A673 (cell line): ENCODE data around the gene IMMP1L. TPM values are rescaled to one million over a fixed set of nuclear protein-coding genes. Genes with fewer than 3 reads are reported as not detected.

Experiments used
- BruUV-seq: library from RNA; stranded (reverse); fragments of 400-500 nt; replicated peaks from 2 replicates; lab custom pipeline; 2021; lab: Mats Ljungman, UMichigan
- CTCF ChIA-PET: fragments of 300-600 bp; sonication (Branson Sonifier 250); formaldehyde crosslinking; loops from one replicate; lab custom pipeline; 2022; ENCODE audit warnings: antibody characterized with exemption; lab: Charles Lee
- POLR2A ChIA-PET: fragments of 300-600 bp; sonication (Branson Sonifier 250); formaldehyde crosslinking; loops from one replicate; lab custom pipeline; 2022; ENCODE audit warnings: antibody characterized with exemption; ENCODE audit not compliant: low non-redundant PET; lab: Charles Lee
- DNase-seq: peaks from one replicate; pipeline ENCODE4 v3.0.0-alpha.2; 2015; ENCODE audit warnings: low spot score
- H3K27ac ChIP-seq: fragments of 200-600 bp; sonication (generic); 2 replicates; pipeline ENCODE4 v1.5.1; 2016; ENCODE audit warnings: mixed run types, low read depth, mild to moderate bottlenecking, mixed read lengths, antibody characterized with exemption, low read length; ENCODE audit not compliant: poor library complexity, severe bottlenecking
- H3K27me3 ChIP-seq: fragments of 200-600 bp; sonication (generic); replicated peaks from 2 replicates; pipeline ENCODE4 v1.6.1; 2017; ENCODE audit warnings: mixed run types, low read depth, mild to moderate bottlenecking, mixed read lengths, antibody characterized with exemption, low read length; ENCODE audit not compliant: insufficient read depth, poor library complexity
- H3K36me3 ChIP-seq: fragments of 200-600 bp; sonication (generic); 2 replicates; pipeline ENCODE4 v1.6.1; 2016; ENCODE audit warnings: mixed run types, mild to moderate bottlenecking, mixed read lengths, antibody characterized with exemption, low read length; ENCODE audit not compliant: insufficient read depth, poor library complexity, severe bottlenecking
- H3K4me1 ChIP-seq: fragments of 200-600 bp; sonication (generic); 2 replicates; pipeline ENCODE4 v1.6.1; 2017; ENCODE audit warnings: mixed run types, mild to moderate bottlenecking, mixed read lengths, antibody characterized with exemption, low read length; ENCODE audit not compliant: insufficient read depth, poor library complexity, severe bottlenecking
- H3K4me3 ChIP-seq: fragments of 200-600 bp; sonication (generic); 2 replicates; pipeline ENCODE4 v1.5.1; 2016; ENCODE audit warnings: low read depth, mixed run types, mild to moderate bottlenecking, mixed read lengths, low read length; ENCODE audit not compliant: poor library complexity, severe bottlenecking
- H3K9me3 ChIP-seq: fragments of 200-600 bp; sonication (generic); 2 replicates; pipeline ENCODE4 v1.6.1; 2016; ENCODE audit warnings: mixed run types, low read depth, mild to moderate bottlenecking, mixed read lengths, antibody characterized with exemption, low read length; ENCODE audit not compliant: poor library complexity, severe bottlenecking
- EZH2 ChIP-seq: fragments of 200-600 bp; sonication (generic); IDR thresholded peaks from 2 replicates; pipeline ENCODE4 v1.6.1; 2017; ENCODE audit warnings: borderline replicate concordance, low read depth, mild to moderate bottlenecking, mixed read lengths, antibody characterized with exemption, low read length; ENCODE audit not compliant: poor library complexity, severe bottlenecking
- intact Hi-C: fragments of 100-400 bp; cut with micrococcal nuclease; formaldehyde crosslinking; loops from one replicate; pipeline ENCODE4 v1.10.0; 2022; ENCODE audit not compliant: unreplicated experiment
- total RNA-seq: library from RNA; stranded (reverse); gene quantifications from 2 replicates; pipeline ENCODE4 v1.2.3, GENCODE V29; 2021
- TF ChIP-seq, protein P1 (sequence below): fragments of 300-800, 200-600 bp; sonication (generic); conservative IDR thresholded peaks from 2 replicates; pipeline ENCODE4 v1.5.1; 2017; ENCODE audit warnings: low read depth, mild to moderate bottlenecking, antibody characterized with exemption, low read length, moderate library complexity, mixed read lengths

IMMP1L gene
- total RNA-seq, 1 experiment from 2014 or later, result 88.3 TPM

DNA sequence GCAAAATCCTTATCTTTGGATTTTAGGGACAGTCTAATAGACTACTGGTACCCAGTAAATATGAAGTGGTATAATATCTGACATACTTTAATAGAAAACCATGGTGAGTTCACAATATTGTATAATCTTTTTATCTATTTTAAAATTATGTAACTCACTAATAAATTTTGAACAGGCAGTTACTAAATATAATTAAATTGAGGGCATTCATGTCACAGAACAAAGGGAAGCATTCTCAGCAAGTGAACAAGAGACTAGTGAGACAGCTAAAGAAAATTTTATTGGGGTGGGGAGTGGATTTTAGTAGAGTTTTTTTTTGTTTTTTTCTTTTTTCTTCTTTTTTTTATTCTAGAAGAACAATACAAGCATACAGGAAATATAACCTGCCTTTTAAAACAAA is 84.8 kb downstream of the IMMP1L start:
- Histone ChIP-seq H3K4me1 (peaks cover 5% of the 10 kb centered on the region), H3K9me3 (no peaks in the 10 kb centered on the region), H3K27ac (no peak overlapping the region), H3K36me3 (no peaks in the 10 kb centered on the region), H3K27me3 (no peaks in the 10 kb centered on the region), H3K4me3 (no peak overlapping the region)
- BruUV-seq, result no TSS peak
- DNase-seq, result no peak
- POLR2A ChIA-PET, result interaction anchor here (0.7 kb wide), 1 partner anchor 434 kb away, joined by 6 read pairs; no protein-coding TSS in a partner anchor
- CTCF ChIA-PET, result interaction anchor here (0.6 kb wide), 1 partner anchor 580 kb away, joined by 3 read pairs; no protein-coding TSS in a partner anchor
- intact Hi-C loops, result no loop called here
- TF ChIP-seq, protein P1, sequence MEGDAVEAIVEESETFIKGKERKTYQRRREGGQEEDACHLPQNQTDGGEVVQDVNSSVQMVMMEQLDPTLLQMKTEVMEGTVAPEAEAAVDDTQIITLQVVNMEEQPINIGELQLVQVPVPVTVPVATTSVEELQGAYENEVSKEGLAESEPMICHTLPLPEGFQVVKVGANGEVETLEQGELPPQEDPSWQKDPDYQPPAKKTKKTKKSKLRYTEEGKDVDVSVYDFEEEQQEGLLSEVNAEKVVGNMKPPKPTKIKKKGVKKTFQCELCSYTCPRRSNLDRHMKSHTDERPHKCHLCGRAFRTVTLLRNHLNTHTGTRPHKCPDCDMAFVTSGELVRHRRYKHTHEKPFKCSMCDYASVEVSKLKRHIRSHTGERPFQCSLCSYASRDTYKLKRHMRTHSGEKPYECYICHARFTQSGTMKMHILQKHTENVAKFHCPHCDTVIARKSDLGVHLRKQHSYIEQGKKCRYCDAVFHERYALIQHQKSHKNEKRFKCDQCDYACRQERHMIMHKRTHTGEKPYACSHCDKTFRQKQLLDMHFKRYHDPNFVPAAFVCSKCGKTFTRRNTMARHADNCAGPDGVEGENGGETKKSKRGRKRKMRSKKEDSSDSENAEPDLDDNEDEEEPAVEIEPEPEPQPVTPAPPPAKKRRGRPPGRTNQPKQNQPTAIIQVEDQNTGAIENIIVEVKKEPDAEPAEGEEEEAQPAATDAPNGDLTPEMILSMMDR, result no peak; the same call in 1 of the 2 replicates
- no peak for TF ChIP-seq EZH2

DNA sequence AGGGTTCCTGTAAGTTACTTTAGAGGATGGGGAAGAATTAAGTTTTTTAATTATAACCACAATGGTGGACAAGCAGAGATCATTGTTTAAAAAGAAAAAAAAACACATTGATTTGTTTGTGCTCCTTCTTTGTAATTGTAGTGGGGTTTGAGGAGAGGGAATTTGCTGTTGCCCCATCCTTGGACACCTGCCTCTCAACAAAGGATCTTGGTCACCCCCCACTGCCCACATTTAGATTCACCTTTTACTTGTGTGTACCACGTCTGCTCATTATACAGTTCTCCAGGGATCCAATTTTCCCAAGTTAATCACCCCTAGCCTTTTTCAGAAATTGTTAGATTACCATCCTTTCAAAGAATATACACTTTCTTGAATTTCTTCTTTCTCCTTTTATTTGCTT is 86.7 kb downstream of the IMMP1L start:
- Histone ChIP-seq H3K36me3 (no peaks in the 10 kb centered on the region), H3K27me3 (no peaks in the 10 kb centered on the region), H3K4me1 (peaks cover 5% of the 10 kb centered on the region), H3K27ac (no peak overlapping the region), H3K4me3 (no peak overlapping the region), H3K9me3 (no peaks in the 10 kb centered on the region)
- no peak for TF ChIP-seq EZH2
- TF ChIP-seq, protein P1, result no peak
- no TSS peak for BruUV-seq
- ChIA-PET CTCF (no interaction called here), POLR2A (interaction anchor here (0.7 kb wide), 1 partner anchor 32 kb away, joined by 3 read pairs; no protein-coding TSS in a partner anchor)
- intact Hi-C loops, result no loop called here
- DNase-seq, result no peak

DNA sequence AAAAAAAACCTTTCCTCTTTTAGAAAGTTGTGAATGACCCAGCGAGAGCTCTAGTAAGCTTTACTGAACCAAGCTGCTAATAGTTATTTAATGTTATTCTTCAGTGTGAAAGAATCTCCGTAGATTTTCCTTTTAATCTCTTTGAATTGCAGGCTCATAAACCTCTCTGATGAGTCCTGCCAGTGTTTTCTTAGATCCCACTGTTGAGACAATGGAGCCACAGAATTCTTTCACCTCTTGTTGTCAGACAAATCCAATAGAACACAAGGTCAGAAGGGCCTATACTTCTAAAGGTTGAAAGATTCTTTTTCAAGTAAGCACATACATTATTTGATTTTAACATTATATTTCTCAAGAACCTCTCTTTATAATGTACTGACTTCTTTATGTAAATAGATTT is 87.6 kb downstream of the IMMP1L start:
- Histone ChIP-seq H3K4me1 (peaks cover 5% of the 10 kb centered on the region), H3K4me3 (no peak overlapping the region), H3K36me3 (no peaks in the 10 kb centered on the region), H3K9me3 (no peaks in the 10 kb centered on the region), H3K27ac (no peak overlapping the region), H3K27me3 (no peaks in the 10 kb centered on the region)
- POLR2A ChIA-PET, result no interaction called here
- TF ChIP-seq, protein P1, result no peak
- no peak for TF ChIP-seq EZH2
- CTCF ChIA-PET, result no interaction called here
- DNase-seq, result no peak
- no TSS peak for BruUV-seq
- intact Hi-C loops, result no loop called here
